Mucosa of descending colon (tissue), 3 donors: ENCODE measurements around the gene CSAD. TPM values are rescaled to one million over a fixed set of nuclear protein-coding genes. Genes with fewer than 3 reads are reported as not detected.
"Not testable (repeated sequence)": the region's sequence is repeated elsewhere in the genome, so short reads cannot be mapped to it uniquely, and the experiment has no call there.

ENCODE experiments used
- ATAC-seq: fragments of 200-7000 bp; cut with Tn5 transposase; one replicate; pipeline ENCODE4 v1.9.1; 2020; ENCODE audit warnings: mild to moderate bottlenecking, moderate library complexity
- DNase-seq, 3 donors: peaks; one replicate each; pipeline ENCODE4 v3.0.0-alpha.2; 2020
- H3K36me3 ChIP-seq: fragments of 200-600 bp; one replicate; pipeline ENCODE4 v1.8.0; 2021; ENCODE audit warnings: low read depth, mild to moderate bottlenecking
- H3K4me1 ChIP-seq: fragments of 200-600 bp; one replicate; pipeline ENCODE4 v1.8.0; 2021; ENCODE audit warnings: low read depth, mild to moderate bottlenecking
- H3K4me3 ChIP-seq: fragments of 200-600 bp; one replicate; pipeline ENCODE4 v1.8.0; 2021; ENCODE audit warnings: mild to moderate bottlenecking
- H3K9me3 ChIP-seq: fragments of 200-600 bp; one replicate; pipeline ENCODE4 v1.8.0; 2021; ENCODE audit warnings: mild to moderate bottlenecking
- intact Hi-C, 2 donors: fragments of 100-400 bp; cut with DNase I in 1 of 2; cut with micrococcal nuclease in 1 of 2; formaldehyde crosslinking; loops; one replicate each; pipeline versions ENCODE4 v1.11.0 to v1.11.1; 2022; cut with DNase I, micrococcal nuclease
- total RNA-seq, 3 donors: library from RNA; stranded (reverse); fragmentation: NEBNext Ultra II Directional in 2 of 3; extraction: Animal tissue kit (Norgen Biotek cat#: 25700) in 2 of 3; gene quantifications; one replicate each; pipeline versions ENCODE4 v1.2.1 to v1.2.4, GENCODE V29; 2021 to 2023
- TF ChIP-seq, protein P1 (sequence below): fragments of 200-600 bp; IDR thresholded peaks from one replicate; pipeline ENCODE4 v1.8.0; 2022; ENCODE audit warnings: antibody characterized with exemption, mild to moderate bottlenecking
- donor health status: DM: no; HTN: no; CAD: no; lungs with moderate emphysema.
- donor health status: DM: no; HTN: no; CAD: no.
- donor health status: DM: no; HTN: yes; CAD: no.

Gene CSAD
- total RNA-seq, 3 donors from 2014 or later, result 23.4 to 44.4 (median 38.7) TPM

DNA sequence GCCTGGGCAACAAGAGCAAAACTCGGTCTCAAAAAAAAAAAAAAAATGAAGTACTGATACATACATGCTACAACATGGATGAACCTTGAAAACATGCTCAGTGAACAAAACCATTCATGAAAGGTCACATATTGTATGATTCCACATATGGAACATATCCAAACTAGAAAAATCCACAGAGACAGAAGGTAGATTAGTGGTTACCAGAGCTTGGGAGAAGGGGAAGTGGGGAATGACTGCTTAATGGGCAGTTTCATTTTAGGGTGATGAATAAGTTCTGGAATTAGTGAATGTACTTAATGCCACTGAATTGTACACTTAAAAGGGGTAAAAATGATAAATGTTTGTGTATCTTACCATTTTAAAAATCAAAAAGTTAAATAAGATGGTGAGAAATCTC lies 23.6 kb upstream of the CSAD start:
- Histone ChIP-seq H3K36me3 (no peaks in the 10 kb centered on the region), H3K9me3 (no peaks in the 10 kb centered on the region), H3K4me3 (no peak overlapping the region), H3K4me1 (peaks cover 29% of the 10 kb centered on the region)
- no peak for ATAC-seq
- intact Hi-C loops, result no loop called here
- no peak for DNase-seq
- TF ChIP-seq, protein P1, sequence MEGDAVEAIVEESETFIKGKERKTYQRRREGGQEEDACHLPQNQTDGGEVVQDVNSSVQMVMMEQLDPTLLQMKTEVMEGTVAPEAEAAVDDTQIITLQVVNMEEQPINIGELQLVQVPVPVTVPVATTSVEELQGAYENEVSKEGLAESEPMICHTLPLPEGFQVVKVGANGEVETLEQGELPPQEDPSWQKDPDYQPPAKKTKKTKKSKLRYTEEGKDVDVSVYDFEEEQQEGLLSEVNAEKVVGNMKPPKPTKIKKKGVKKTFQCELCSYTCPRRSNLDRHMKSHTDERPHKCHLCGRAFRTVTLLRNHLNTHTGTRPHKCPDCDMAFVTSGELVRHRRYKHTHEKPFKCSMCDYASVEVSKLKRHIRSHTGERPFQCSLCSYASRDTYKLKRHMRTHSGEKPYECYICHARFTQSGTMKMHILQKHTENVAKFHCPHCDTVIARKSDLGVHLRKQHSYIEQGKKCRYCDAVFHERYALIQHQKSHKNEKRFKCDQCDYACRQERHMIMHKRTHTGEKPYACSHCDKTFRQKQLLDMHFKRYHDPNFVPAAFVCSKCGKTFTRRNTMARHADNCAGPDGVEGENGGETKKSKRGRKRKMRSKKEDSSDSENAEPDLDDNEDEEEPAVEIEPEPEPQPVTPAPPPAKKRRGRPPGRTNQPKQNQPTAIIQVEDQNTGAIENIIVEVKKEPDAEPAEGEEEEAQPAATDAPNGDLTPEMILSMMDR, result no peak

- ATAC-seq, DNase-seq, H3K9me3 ChIP-seq, H3K4me3 ChIP-seq, H3K36me3 ChIP-seq, intact Hi-C loops: not testable (repeated sequence)
- peaks cover 25% of the 10 kb centered on the region for H3K4me1 ChIP-seq
These were observed 21.6 kb upstream of the CSAD start for GRCh38 chr12:53202316-53202715.

DNA sequence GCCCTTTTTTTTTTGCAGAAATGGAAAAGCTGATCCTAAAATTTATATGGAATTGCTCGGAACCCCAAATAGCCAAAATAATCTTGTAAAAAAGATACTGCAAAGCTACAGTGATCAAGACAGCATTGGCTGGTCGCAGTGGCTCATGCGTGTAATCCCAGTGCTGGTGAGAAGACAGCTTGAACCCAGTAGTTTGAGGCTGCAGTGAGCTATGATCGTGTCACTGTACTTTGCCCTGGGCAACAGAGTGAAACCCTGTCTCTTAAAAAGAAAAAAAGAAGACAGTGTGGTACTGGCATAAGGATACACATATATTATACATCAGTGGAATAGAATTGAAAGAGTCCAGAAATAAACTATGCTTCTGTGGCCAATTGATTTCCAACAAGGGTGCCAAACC lies 20.9 kb upstream of the CSAD start:
- no peaks in the 10 kb centered on the region for H3K9me3 ChIP-seq
- no peak for DNase-seq
- H3K4me3 ChIP-seq, result no peak overlapping the region
- ATAC-seq, result no peak
- no peaks in the 10 kb centered on the region for H3K36me3 ChIP-seq
- peaks cover 18% of the 10 kb centered on the region for H3K4me1 ChIP-seq
- TF ChIP-seq, protein P1, result no peak
- intact Hi-C loops, result no loop called here

DNA sequence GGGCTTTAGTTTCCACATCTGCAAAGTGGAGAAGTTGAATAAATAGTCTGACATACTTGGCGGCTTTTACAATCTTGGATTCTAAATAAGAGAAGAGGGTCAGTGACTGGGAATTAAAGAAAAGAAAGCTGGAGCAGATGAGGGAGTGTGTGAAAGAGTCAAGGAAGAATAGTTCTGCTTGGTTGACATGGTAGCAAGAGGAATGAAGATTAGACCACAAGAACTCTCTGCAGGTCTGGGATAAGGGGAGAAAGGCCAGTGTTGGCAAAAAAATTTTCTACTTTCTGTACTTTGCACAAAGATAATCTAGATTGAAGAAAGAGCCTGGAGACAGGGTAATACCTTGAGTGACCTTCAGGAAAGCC lies 20.4 kb upstream of the CSAD start:
- no peak for DNase-seq
- Histone ChIP-seq H3K36me3 (no peaks in the 10 kb centered on the region), H3K4me1 (peaks cover 16% of the 10 kb centered on the region), H3K9me3 (no peaks in the 10 kb centered on the region), H3K4me3 (no peak overlapping the region)
- intact Hi-C loops, result no loop called here
- no peak for ATAC-seq
- TF ChIP-seq, protein P1, result no peak

- ATAC-seq (no peak), DNase-seq (no peak)
- Histone ChIP-seq H3K4me1 (peaks cover 12% of the 10 kb centered on the region), H3K4me3 (no peak overlapping the region), H3K9me3 (no peaks in the 10 kb centered on the region), H3K36me3 (no peaks in the 10 kb centered on the region)
- TF ChIP-seq, protein P1, result no peak
- intact Hi-C loops, result no loop called here
These were observed 19.9 kb upstream of the CSAD start for GRCh38 chr12:53200458-53201176.

DNA sequence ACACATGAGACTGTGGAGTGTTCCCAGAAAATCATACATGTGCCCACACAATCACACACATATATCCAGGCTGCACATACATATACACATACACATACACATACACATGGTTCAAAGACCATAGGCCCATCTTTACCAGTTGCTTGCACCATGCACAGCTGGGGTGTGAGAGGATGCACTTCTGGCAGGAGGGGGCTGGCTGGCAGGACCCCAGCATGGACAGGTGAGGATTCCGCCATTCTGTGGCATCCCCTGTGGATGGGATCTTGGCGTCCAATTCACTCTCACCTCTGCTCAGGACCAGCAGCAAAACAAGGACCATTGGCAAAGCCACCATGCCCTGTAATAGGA lies 19.4 kb upstream of the CSAD start:
- H3K9me3 ChIP-seq, result no peaks in the 10 kb centered on the region
- no peak for DNase-seq
- TF ChIP-seq, protein P1, result no peak
- intact Hi-C loops, result no loop called here
- no peaks in the 10 kb centered on the region for H3K36me3 ChIP-seq
- ATAC-seq, result no peak
- no peak overlapping the region for H3K4me3 ChIP-seq
- H3K4me1 ChIP-seq, result peaks cover 8% of the 10 kb centered on the region
